Activated CD4-positive, alpha-beta T cell treated with anti-CD3 and anti-CD28 coated beads for 36 hours (primary cell): ENCODE data around the gene IKZF3. TPM values are rescaled to one million over a fixed set of nuclear protein-coding genes. Genes with fewer than 3 reads are reported as not detected.
"Not testable (repeated sequence)": the region's sequence is repeated elsewhere in the genome, so short reads cannot be mapped to it uniquely, and the experiment has no call there.

Source experiments
- ATAC-seq: fragments of 200-7000 bp; cut with Tn5 transposase; one replicate; pipeline ENCODE4 v1.10.0; 2021; ENCODE audit warnings: mild to moderate bottlenecking, moderate library complexity
- CTCF ChIA-PET: fragments of 350-600 bp; sonication (Branson Sonifier 250); formaldehyde crosslinking; loops from one replicate; lab custom pipeline; 2021; ENCODE audit warnings: antibody characterized with exemption; lab: Charles Lee
- POLR2A ChIA-PET: fragments of 350-600 bp; sonication (Branson Sonifier 250); formaldehyde crosslinking; loops from one replicate; lab custom pipeline; 2021; ENCODE audit warnings: antibody characterized with exemption, inconsistent platforms; lab: Charles Lee
- DNase-seq: peaks from one replicate; pipeline ENCODE4 v3.0.0-alpha.2; 2020
- H3K27ac Mint-ChIP-seq: one replicate; pipeline ENCODE4 v1.8.0; 2021; ENCODE audit warnings: mixed read lengths
- H3K27me3 Mint-ChIP-seq: one replicate; pipeline ENCODE4 v1.8.0; 2021; ENCODE audit warnings: mixed read lengths
- H3K36me3 Mint-ChIP-seq: one replicate; pipeline ENCODE4 v1.8.0; 2021; ENCODE audit warnings: low read depth, mixed read lengths
- H3K4me1 Mint-ChIP-seq: one replicate; pipeline ENCODE4 v1.8.0; 2021; ENCODE audit warnings: mixed read lengths
- H3K4me3 Mint-ChIP-seq: one replicate; pipeline ENCODE4 v1.8.0; 2021; ENCODE audit warnings: mild to moderate bottlenecking, moderate library complexity, mixed read lengths
- H3K9me3 Mint-ChIP-seq: one replicate; pipeline ENCODE4 v1.8.0; 2021; ENCODE audit warnings: low read depth, mixed read lengths
- intact Hi-C, 2 experiments: fragments of 100-400 bp; cut with DNase I in 1 of 2; cut with micrococcal nuclease in 1 of 2; formaldehyde crosslinking; loops; one replicate each; pipeline versions ENCODE4 v1.14.2 to v1.15.1; 2022 to 2024; cut with DNase I, micrococcal nuclease
- total RNA-seq, 2 experiments: library from RNA; stranded (reverse); gene quantifications; one replicate each; pipeline ENCODE4 v1.2.3, GENCODE V29; 2021

The IKZF3 gene
- total RNA-seq, 2 experiments from 2014 or later = 37.6 to 50.4 TPM

GRCh38 chr17:39751016-39751543 is 113.0 kb downstream of the IKZF3 start:
- H3K27me3 Mint-ChIP-seq = no peaks in the 10 kb centered on the region
- H3K4me3 Mint-ChIP-seq = no peak overlapping the region
- no peaks in the 10 kb centered on the region for H3K36me3 Mint-ChIP-seq
- H3K9me3 Mint-ChIP-seq = no peaks in the 10 kb centered on the region
- ChIA-PET POLR2A (no interaction called here), CTCF (interaction anchor here (1.2 to 1.4 kb wide), 2 partner anchors 18 to 20 kb away, joined by 3 to 4 read pairs; partner anchors contain the start of gene MIEN1)
- peaks cover 28% of the 10 kb centered on the region for H3K4me1 Mint-ChIP-seq
- intact Hi-C loops = loop anchor here in 1 of 2 experiments (5.0 kb wide), 2 partner anchors 64 to 299 kb away; partner anchors contain the start of genes MED1 and PGAP3
- DNase-seq = no peak
- ATAC-seq = no peak
- H3K27ac Mint-ChIP-seq = no peak overlapping the region

- DNase-seq (no peak), ATAC-seq (no peak)
- peaks cover 21% of the 10 kb centered on the region for H3K4me1 Mint-ChIP-seq
- H3K27ac Mint-ChIP-seq = no peak overlapping the region
- CTCF ChIA-PET = interaction anchor here (1.4 kb wide), 1 partner anchor 20 kb away, joined by 4 read pairs; the partner anchor contains the start of gene MIEN1
- no peaks in the 10 kb centered on the region for H3K36me3 Mint-ChIP-seq
- H3K4me3 Mint-ChIP-seq = no peak overlapping the region
- intact Hi-C loops = loop anchor here in 1 of 2 experiments (5.0 kb wide), 2 partner anchors 63 to 298 kb away; partner anchors contain the start of genes MED1 and PGAP3
- H3K27me3 Mint-ChIP-seq = no peaks in the 10 kb centered on the region
- H3K9me3 Mint-ChIP-seq = no peaks in the 10 kb centered on the region
- POLR2A ChIA-PET = no interaction called here
Measured at GRCh38 chr17:39750131-39751015, 113.7 kb downstream of the IKZF3 start.

GRCh38 chr17:39748444-39749034 is 115.6 kb downstream of the IKZF3 start:
- ChIA-PET CTCF (interaction anchor here (0.8 to 1.4 kb wide), 5 partner anchors 18 to 135 kb away, joined by 3 to 4 read pairs (median 4); partner anchors contain the start of gene MIEN1), POLR2A (interaction anchor here (0.8 kb wide), 1 partner anchor 18 kb away, joined by 4 read pairs; the partner anchor contains the start of gene MIEN1)
- H3K36me3 Mint-ChIP-seq, H3K9me3 Mint-ChIP-seq, DNase-seq, H3K4me3 Mint-ChIP-seq, intact Hi-C loops, ATAC-seq, H3K27ac Mint-ChIP-seq, H3K27me3 Mint-ChIP-seq: not testable (repeated sequence)
- H3K4me1 Mint-ChIP-seq = peaks cover 14% of the 10 kb centered on the region

GRCh38 chr17:39747745-39748144 is 116.4 kb downstream of the IKZF3 start:
- Mint-ChIP-seq H3K9me3 (no peaks in the 10 kb centered on the region), H3K36me3 (no peaks in the 10 kb centered on the region), H3K27ac (no peak overlapping the region), H3K4me3 (no peak overlapping the region), H3K4me1 (peaks cover 7% of the 10 kb centered on the region), H3K27me3 (no peaks in the 10 kb centered on the region)
- CTCF ChIA-PET = interaction anchor here (1.4 kb wide), 1 partner anchor 114 kb away, joined by 4 read pairs; no protein-coding TSS in a partner anchor
- DNase-seq (no peak), ATAC-seq (no peak)
- POLR2A ChIA-PET = no interaction called here
- intact Hi-C loops = no loop called here

- Mint-ChIP-seq H3K4me3 (no peak overlapping the region), H3K27me3 (no peaks in the 10 kb centered on the region), H3K9me3 (no peaks in the 10 kb centered on the region), H3K36me3 (no peaks in the 10 kb centered on the region), H3K27ac (no peak overlapping the region), H3K4me1 (no peaks in the 10 kb centered on the region)
- ATAC-seq (no peak), DNase-seq (no peak)
- ChIA-PET POLR2A (no interaction called here), CTCF (interaction anchor here (0.5 kb wide), 1 partner anchor 407 kb away, joined by 3 read pairs; no protein-coding TSS in a partner anchor)
- intact Hi-C loops = no loop called here
Measured at GRCh38 chr17:39746145-39746461, 118.0 kb downstream of the IKZF3 start.

- H3K36me3 Mint-ChIP-seq = no peaks in the 10 kb centered on the region
- ATAC-seq = no peak
- DNase-seq = no peak
- CTCF ChIA-PET = no interaction called here
- no peak overlapping the region for H3K4me3 Mint-ChIP-seq
- intact Hi-C loops = no loop called here
- H3K4me1 Mint-ChIP-seq = peaks cover under 1% of the 10 kb centered on the region
- H3K27ac Mint-ChIP-seq = no peak overlapping the region
- POLR2A ChIA-PET = no interaction called here
- no peaks in the 10 kb centered on the region for H3K9me3 Mint-ChIP-seq
- no peaks in the 10 kb centered on the region for H3K27me3 Mint-ChIP-seq
Measured at GRCh38 chr17:39745335-39746144, 118.6 kb downstream of the IKZF3 start.

GRCh38 chr17:39744836-39745215 is 119.3 kb downstream of the IKZF3 start:
- DNase-seq = no peak
- CTCF ChIA-PET = interaction anchor here (0.7 to 1.1 kb wide), 3 partner anchors 25 to 121 kb away, joined by 3 to 4 read pairs (median 3); no protein-coding TSS in a partner anchor
- no peak for ATAC-seq
- Mint-ChIP-seq H3K36me3 (no peaks in the 10 kb centered on the region), H3K4me1 (peaks cover 8% of the 10 kb centered on the region), H3K27me3 (peaks cover 2% of the 10 kb centered on the region), H3K27ac (no peak overlapping the region), H3K4me3 (no peak overlapping the region), H3K9me3 (no peaks in the 10 kb centered on the region)
- POLR2A ChIA-PET = interaction anchor here (0.6 kb wide), 1 partner anchor 18 kb away, joined by 3 read pairs; no protein-coding TSS in a partner anchor
- intact Hi-C loops = no loop called here

- Mint-ChIP-seq H3K27ac (no peak overlapping the region), H3K36me3 (no peaks in the 10 kb centered on the region), H3K4me3 (no peak overlapping the region), H3K4me1 (peaks cover 12% of the 10 kb centered on the region), H3K9me3 (no peaks in the 10 kb centered on the region), H3K27me3 (peaks cover 2% of the 10 kb centered on the region)
- intact Hi-C loops = no loop called here
- ATAC-seq (no peak), DNase-seq (no peak)
- POLR2A ChIA-PET = interaction anchor here (0.6 to 0.7 kb wide), 2 partner anchors 18 to 164 kb away, joined by 3 read pairs; no protein-coding TSS in a partner anchor
- CTCF ChIA-PET = interaction anchor here (0.6 to 1.1 kb wide), 6 partner anchors 9 to 121 kb away, joined by 3 to 4 read pairs (median 4); no protein-coding TSS in a partner anchor
Measured at GRCh38 chr17:39744075-39744835, 119.9 kb downstream of the IKZF3 start.

- intact Hi-C loops = no loop called here
- CTCF ChIA-PET = no interaction called here
- ATAC-seq (no peak), DNase-seq (no peak)
- H3K4me1 Mint-ChIP-seq = peaks cover 21% of the 10 kb centered on the region
- H3K4me3 Mint-ChIP-seq = no peak overlapping the region
- H3K36me3 Mint-ChIP-seq = no peaks in the 10 kb centered on the region
- no peak overlapping the region for H3K27ac Mint-ChIP-seq
- POLR2A ChIA-PET = no interaction called here
- peaks cover 6% of the 10 kb centered on the region for H3K27me3 Mint-ChIP-seq
- H3K9me3 Mint-ChIP-seq = no peaks in the 10 kb centered on the region
Measured at GRCh38 chr17:39742856-39743436, 121.2 kb downstream of the IKZF3 start.
